Dendritic cell treated with granulocyte-macrophage colony-stimulating factor and Interleukin-4, amounts not matched to agents 40 ng/mL and 50 ng/mL, for 4 days (primary cell): ENCODE measurements around the gene LIN7A.
"Not testable (repeated sequence)": the region's sequence is repeated elsewhere in the genome, so short reads cannot be mapped to it uniquely, and the experiment has no call there.

Experiments used
- H3K27ac Mint-ChIP-seq: one replicate; pipeline ENCODE4 v1.8.0; 2022; ENCODE audit warnings: mild to moderate bottlenecking, mixed read lengths
- H3K27me3 Mint-ChIP-seq: one replicate; pipeline ENCODE4 v1.8.0; 2022; ENCODE audit warnings: mild to moderate bottlenecking, mixed read lengths
- H3K36me3 Mint-ChIP-seq: one replicate; pipeline ENCODE4 v1.8.0; 2022; ENCODE audit warnings: low read depth, mixed read lengths
- H3K4me1 Mint-ChIP-seq: one replicate; pipeline ENCODE4 v1.8.0; 2022; ENCODE audit warnings: low read depth, mixed read lengths
- H3K4me3 Mint-ChIP-seq: one replicate; pipeline ENCODE4 v1.8.0; 2022; ENCODE audit warnings: mild to moderate bottlenecking, moderate library complexity, mixed read lengths
- H3K9me3 Mint-ChIP-seq: one replicate; pipeline ENCODE4 v1.8.0; 2022; ENCODE audit warnings: mixed read lengths
- intact Hi-C: fragments of 100-400 bp; cut with micrococcal nuclease; formaldehyde crosslinking; loops from one replicate; pipeline ENCODE4 v1.15.0; 2022

The LIN7A gene

DNA sequence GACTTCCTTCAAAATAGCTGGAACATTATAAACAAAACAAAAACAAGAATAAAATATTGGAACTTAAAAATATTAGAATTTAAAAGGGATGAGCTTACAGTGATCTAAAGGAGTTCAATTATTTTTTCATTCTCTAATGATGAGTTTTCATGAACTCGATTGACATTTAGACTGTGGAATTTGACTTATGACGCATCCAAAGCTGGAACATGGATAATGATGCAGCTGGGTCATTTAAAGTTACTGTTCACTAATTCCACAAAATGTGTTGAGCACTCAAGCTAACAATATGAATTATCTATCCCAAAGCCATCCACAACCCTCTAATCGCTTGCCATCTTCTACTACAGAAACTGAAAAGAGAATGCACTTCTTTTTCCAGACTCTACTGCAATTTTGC is 42.5 kb downstream of the LIN7A start:
- Mint-ChIP-seq H3K9me3 (no peaks in the 10 kb centered on the region), H3K4me1 (no peaks in the 10 kb centered on the region), H3K27ac (no peak overlapping the region), H3K4me3 (no peak overlapping the region), H3K36me3 (peaks cover 5% of the 10 kb centered on the region), H3K27me3 (no peaks in the 10 kb centered on the region)
- intact Hi-C loops, result no loop called here

DNA sequence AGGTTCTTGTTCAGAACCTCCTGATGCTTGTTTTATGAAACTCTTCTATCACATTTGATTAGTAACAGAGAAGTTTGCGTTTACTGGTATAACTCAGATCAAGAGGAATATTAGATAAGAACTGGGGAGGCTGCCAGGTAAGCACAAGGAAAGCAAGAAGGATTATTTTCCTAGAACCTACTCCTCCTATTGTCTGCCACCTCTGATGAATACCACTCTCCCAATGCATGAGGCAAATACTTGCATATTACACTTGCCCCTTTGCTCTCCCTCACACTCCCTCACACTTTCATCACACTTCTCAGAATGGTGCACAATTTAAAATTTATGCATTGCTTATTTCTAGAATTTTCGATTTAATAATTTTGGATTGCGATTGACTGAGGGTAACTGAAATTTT is 43.6 kb downstream of the LIN7A start:
- Mint-ChIP-seq H3K4me3 (no peak overlapping the region), H3K36me3 (no peaks in the 10 kb centered on the region), H3K27ac (no peak overlapping the region), H3K4me1 (no peaks in the 10 kb centered on the region), H3K9me3 (no peaks in the 10 kb centered on the region), H3K27me3 (no peaks in the 10 kb centered on the region)
- intact Hi-C loops, result no loop called here

DNA sequence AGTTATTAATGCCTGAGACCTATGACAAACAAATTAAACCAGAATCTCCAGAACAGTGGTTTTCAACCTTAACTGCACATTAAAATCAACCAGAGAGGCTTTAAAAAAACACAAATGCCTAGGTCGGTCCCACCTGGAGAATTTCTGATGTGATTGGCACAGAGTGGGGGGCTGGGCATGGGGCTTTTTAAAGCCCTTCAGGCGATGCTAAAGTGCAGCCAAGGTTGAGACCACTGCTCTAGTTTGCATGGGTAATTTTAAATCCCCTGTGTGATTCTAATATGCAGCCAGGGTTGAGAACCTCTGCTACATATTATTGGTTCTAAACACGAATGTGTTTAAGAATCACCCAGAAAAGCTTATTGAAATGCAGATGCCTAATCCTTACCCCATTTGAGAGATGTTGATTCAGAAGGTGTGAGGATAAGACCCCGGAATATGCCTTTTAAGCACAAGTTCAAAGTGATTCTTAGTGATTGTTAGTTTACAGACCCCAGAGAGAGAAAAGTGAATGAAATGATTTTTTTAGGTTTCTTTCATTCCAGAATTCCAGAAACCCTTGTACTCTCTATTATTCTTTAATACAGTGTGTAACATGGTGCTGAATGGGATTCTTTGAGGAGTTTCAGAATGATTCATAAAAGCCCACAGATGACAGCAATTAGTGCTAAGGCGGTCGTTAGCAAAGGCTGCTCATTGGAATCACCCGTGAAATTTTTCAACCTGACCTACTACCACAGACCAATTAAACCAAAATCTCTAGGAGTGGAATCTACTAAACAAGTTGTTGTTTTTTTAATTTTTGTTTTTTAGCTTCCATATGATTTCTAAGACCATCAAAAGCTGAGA is 44.9 kb downstream of the LIN7A start:
- no peak overlapping the region for H3K4me3 Mint-ChIP-seq
- H3K9me3 Mint-ChIP-seq, result no peaks in the 10 kb centered on the region
- H3K27ac Mint-ChIP-seq, result no peak overlapping the region
- peaks cover 6% of the 10 kb centered on the region for H3K36me3 Mint-ChIP-seq
- intact Hi-C loops, result no loop called here
- no peaks in the 10 kb centered on the region for H3K27me3 Mint-ChIP-seq
- no peaks in the 10 kb centered on the region for H3K4me1 Mint-ChIP-seq

GRCh38 chr12:80884651-80885050 is 53.1 kb downstream of the LIN7A start:
- no peaks in the 10 kb centered on the region for H3K27me3 Mint-ChIP-seq
- H3K27ac Mint-ChIP-seq, result no peak overlapping the region
- intact Hi-C loops, result no loop called here
- H3K4me1 Mint-ChIP-seq, result peaks cover 6% of the 10 kb centered on the region
- H3K9me3 Mint-ChIP-seq, result no peaks in the 10 kb centered on the region
- H3K4me3 Mint-ChIP-seq, result no peak overlapping the region
- H3K36me3 Mint-ChIP-seq, result peaks cover 13% of the 10 kb centered on the region

DNA sequence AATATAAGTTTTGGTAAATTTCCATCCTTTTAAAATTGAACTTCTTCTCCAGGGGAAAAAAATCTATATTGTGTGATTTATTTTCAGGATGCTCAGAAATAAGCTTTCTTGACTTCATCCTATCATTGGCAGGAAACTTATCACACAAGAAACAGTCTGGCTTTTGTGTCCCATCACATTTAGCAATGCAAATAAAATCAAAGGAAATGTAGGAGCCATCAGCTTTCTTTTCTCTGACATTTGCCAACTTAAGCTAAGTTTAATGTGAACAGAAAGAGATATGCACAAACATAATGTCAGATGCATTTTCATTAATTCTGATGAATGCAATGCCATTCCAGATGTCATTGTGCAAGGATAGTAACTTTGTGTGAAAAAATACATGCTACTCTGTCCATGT is 56.6 kb downstream of the LIN7A start:
- no peak overlapping the region for H3K4me3 Mint-ChIP-seq
- no peaks in the 10 kb centered on the region for H3K27me3 Mint-ChIP-seq
- peaks cover 7% of the 10 kb centered on the region for H3K9me3 Mint-ChIP-seq
- H3K36me3 Mint-ChIP-seq, result peaks cover 16% of the 10 kb centered on the region
- H3K4me1 Mint-ChIP-seq, result peaks cover 6% of the 10 kb centered on the region
- no peak overlapping the region for H3K27ac Mint-ChIP-seq
- intact Hi-C loops, result no loop called here

DNA sequence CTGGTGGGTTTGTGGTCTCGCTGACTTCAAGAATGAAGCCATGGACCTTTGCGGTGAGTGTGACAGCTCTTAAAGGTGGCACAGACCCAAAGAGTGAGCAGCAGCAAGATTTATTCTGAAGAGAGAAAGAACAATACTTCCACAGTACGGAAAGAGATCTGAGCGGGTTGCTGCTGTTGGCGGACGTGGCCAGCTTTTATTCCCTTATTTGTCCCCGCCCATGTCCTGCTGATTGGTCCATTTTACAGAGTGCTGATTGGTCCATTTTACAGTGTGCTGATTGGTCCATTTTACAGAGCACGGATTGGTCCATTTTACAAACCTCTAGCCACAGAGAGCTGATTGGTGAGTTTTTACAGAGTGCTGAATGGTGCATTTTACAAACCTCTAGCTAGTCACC is 59.3 kb downstream of the LIN7A start:
- H3K27me3 Mint-ChIP-seq, H3K4me1 Mint-ChIP-seq, H3K9me3 Mint-ChIP-seq, intact Hi-C loops, H3K4me3 Mint-ChIP-seq, H3K27ac Mint-ChIP-seq: not testable (repeated sequence)
- H3K36me3 Mint-ChIP-seq, result peaks cover 16% of the 10 kb centered on the region

- no peak overlapping the region for H3K27ac Mint-ChIP-seq
- H3K36me3 Mint-ChIP-seq, result peaks cover 11% of the 10 kb centered on the region
- H3K9me3 Mint-ChIP-seq, result peaks cover 7% of the 10 kb centered on the region
- intact Hi-C loops, result no loop called here
- H3K4me1 Mint-ChIP-seq, result peaks cover 1% of the 10 kb centered on the region
- no peak overlapping the region for H3K4me3 Mint-ChIP-seq
- H3K27me3 Mint-ChIP-seq, result no peaks in the 10 kb centered on the region
These were observed 59.9 kb downstream of the LIN7A start for GRCh38 chr12:80877721-80878265.

GRCh38 chr12:80872053-80872452 is 65.7 kb downstream of the LIN7A start:
- H3K9me3 Mint-ChIP-seq, result no peaks in the 10 kb centered on the region

GRCh38 chr12:80869264-80869663 is 68.5 kb downstream of the LIN7A start:
- Mint-ChIP-seq H3K27ac (no peak overlapping the region), H3K4me3 (no peak overlapping the region), H3K27me3 (no peaks in the 10 kb centered on the region), H3K9me3 (no peaks in the 10 kb centered on the region), H3K36me3 (no peaks in the 10 kb centered on the region), H3K4me1 (no peaks in the 10 kb centered on the region)
- intact Hi-C loops, result no loop called here

More at GRCh38 chr12:80872053-80872452, 65.7 kb downstream of the LIN7A start:
- H3K4me3 Mint-ChIP-seq, result no peak overlapping the region
- no peaks in the 10 kb centered on the region for H3K36me3 Mint-ChIP-seq
- intact Hi-C loops, result no loop called here
- H3K4me1 Mint-ChIP-seq, result no peaks in the 10 kb centered on the region
- no peaks in the 10 kb centered on the region for H3K27me3 Mint-ChIP-seq
- H3K27ac Mint-ChIP-seq, result no peak overlapping the region

- no peaks in the 10 kb centered on the region for H3K36me3 Mint-ChIP-seq
- no peak overlapping the region for H3K27ac Mint-ChIP-seq
- no peaks in the 10 kb centered on the region for H3K27me3 Mint-ChIP-seq
- no peak overlapping the region for H3K4me3 Mint-ChIP-seq
- H3K9me3 Mint-ChIP-seq, result no peaks in the 10 kb centered on the region
- intact Hi-C loops, result no loop called here
- no peaks in the 10 kb centered on the region for H3K4me1 Mint-ChIP-seq
These were observed 69.2 kb downstream of the LIN7A start for GRCh38 chr12:80868576-80868975.

GRCh38 chr12:80867941-80868340 is 69.8 kb downstream of the LIN7A start:
- intact Hi-C loops, result no loop called here
- Mint-ChIP-seq H3K4me1 (peaks cover 5% of the 10 kb centered on the region), H3K36me3 (no peaks in the 10 kb centered on the region)

DNA sequence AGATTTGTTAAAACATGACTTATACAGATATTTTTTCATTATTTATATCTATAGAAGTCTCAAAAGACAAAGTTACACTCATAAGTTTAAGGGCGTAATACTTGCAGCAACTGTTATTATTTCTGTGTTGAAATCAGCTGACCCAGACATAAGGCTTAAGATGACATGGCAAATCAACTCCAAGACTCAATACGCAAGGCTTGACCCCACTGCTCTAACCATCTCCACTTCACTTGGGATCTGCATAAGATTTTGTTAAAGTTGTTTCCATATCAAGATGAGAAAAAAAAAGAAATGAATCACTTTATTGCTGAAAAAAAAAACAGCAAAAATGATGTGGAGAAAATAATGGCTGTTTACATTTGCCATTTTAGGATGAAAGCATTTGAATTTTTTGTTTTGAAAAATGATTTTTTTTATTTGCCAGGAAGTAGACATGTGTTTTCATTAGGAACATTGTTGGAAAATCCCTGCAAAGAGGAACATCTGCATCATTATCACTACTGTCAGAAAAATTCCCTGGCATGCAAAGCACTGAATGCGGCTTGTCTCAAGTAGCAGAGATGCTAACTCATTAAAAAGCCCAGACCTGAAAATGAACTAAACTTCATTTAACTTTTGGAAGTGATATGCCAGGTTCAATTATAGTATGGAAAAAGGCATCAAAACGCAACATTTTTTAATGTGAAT is 73.5 kb downstream of the LIN7A start:
- peaks cover 8% of the 10 kb centered on the region for H3K36me3 Mint-ChIP-seq
- no peak overlapping the region for H3K27ac Mint-ChIP-seq
- peaks cover 23% of the 10 kb centered on the region for H3K4me1 Mint-ChIP-seq
- no peaks in the 10 kb centered on the region for H3K27me3 Mint-ChIP-seq
- H3K4me3 Mint-ChIP-seq, result no peak overlapping the region
- intact Hi-C loops, result no loop called here
- H3K9me3 Mint-ChIP-seq, result no peaks in the 10 kb centered on the region

More at GRCh38 chr12:80867941-80868340, 69.8 kb downstream of the LIN7A start:
- no peak overlapping the region for H3K27ac Mint-ChIP-seq
- H3K27me3 Mint-ChIP-seq, result no peaks in the 10 kb centered on the region
- no peak overlapping the region for H3K4me3 Mint-ChIP-seq
- no peaks in the 10 kb centered on the region for H3K9me3 Mint-ChIP-seq

- Mint-ChIP-seq H3K27me3 (no peaks in the 10 kb centered on the region), H3K4me1 (peaks cover 23% of the 10 kb centered on the region), H3K9me3 (no peaks in the 10 kb centered on the region), H3K36me3 (peaks cover 8% of the 10 kb centered on the region), H3K4me3 (no peak overlapping the region), H3K27ac (no peak overlapping the region)
- intact Hi-C loops, result no loop called here
These were observed 75.2 kb downstream of the LIN7A start for GRCh38 chr12:80862531-80862930.

DNA sequence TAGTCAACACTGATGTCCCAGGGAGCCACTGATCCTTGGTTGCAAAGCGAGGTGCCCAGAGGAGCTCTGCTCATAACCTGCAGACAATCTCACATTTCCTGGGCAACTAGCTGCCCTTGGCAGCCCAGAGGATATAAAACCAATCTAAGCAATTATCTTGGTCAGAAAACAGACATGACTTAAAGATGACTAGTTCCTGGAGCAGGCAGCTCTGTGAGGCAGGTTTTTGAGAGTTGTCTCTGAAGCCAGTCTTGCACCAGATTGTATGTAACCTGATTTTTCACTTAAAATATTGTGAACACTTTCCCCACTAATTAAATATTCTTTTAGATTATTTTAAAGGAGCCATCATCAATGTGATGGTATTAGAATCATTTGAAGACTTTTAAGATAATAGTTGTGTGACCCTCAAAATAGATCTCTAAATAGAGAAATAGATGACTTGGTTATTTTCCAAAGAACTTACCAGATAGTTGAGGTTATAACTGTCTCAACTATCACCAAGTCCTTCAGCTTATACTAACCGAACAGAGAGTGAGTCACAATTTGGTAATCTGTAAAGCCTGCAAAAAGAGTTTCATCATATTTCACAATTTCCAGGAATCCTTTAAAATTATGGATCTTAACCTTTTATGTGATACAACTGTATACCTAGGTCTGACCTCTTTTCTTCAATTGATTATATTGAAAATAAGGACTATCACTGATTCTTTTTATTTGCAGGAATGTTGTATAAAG is 75.9 kb downstream of the LIN7A start:
- peaks cover 8% of the 10 kb centered on the region for H3K36me3 Mint-ChIP-seq
- intact Hi-C loops, result no loop called here
- no peaks in the 10 kb centered on the region for H3K9me3 Mint-ChIP-seq
- H3K27me3 Mint-ChIP-seq, result no peaks in the 10 kb centered on the region
- no peak overlapping the region for H3K4me3 Mint-ChIP-seq
- H3K4me1 Mint-ChIP-seq, result peaks cover 23% of the 10 kb centered on the region
- no peak overlapping the region for H3K27ac Mint-ChIP-seq
